AG10803 (cell line): Measurements from ENCODE around the gene WDR43.

ENCODE experiments used
- DNase-seq: peaks from one replicate; pipeline ENCODE4 v3.0.0; 2010; ENCODE audit warnings: low read depth
- H3K4me3 ChIP-seq: 2 replicates; pipeline ENCODE4 v1.5.1; 2011; ENCODE audit warnings: mild to moderate bottlenecking, low read length, control low read depth
- CTCF ChIP-seq: conservative IDR thresholded peaks from 2 replicates; pipeline ENCODE4 v1.5.1; 2011; ENCODE audit warnings: mild to moderate bottlenecking, low read length, control low read depth, inconsistent platforms

The WDR43 gene

GRCh38 chr2:28871620-28872019 lies 22.8 kb upstream of the WDR43 start:
- no peak for TF ChIP-seq CTCF
- no peak overlapping the region for H3K4me3 ChIP-seq
- DNase-seq = no peak

GRCh38 chr2:28880193-28880592 lies 14.3 kb upstream of the WDR43 start:
- H3K4me3 ChIP-seq = no peak overlapping the region
- DNase-seq = no peak
- no peak for TF ChIP-seq CTCF

- H3K4me3 ChIP-seq = no peak overlapping the region
- DNase-seq = no peak
- TF ChIP-seq CTCF = no peak
Observed at GRCh38 chr2:28893488-28893887, 979 bp upstream of the WDR43 start.

- peak overlapping the region; percentile 98 for H3K4me3 ChIP-seq
- DNase-seq = peak; percentile 17
- TF ChIP-seq CTCF = no peak
Observed at GRCh38 chr2:28895189-28895893, 874 bp downstream of the WDR43 start.

GRCh38 chr2:28896906-28897305 lies 2.4 kb downstream of the WDR43 start:
- peak; percentile 58 for DNase-seq
- no peak for TF ChIP-seq CTCF
- no peak overlapping the region for H3K4me3 ChIP-seq

GRCh38 chr2:28898048-28898447 lies 3.6 kb downstream of the WDR43 start:
- no peak overlapping the region for H3K4me3 ChIP-seq
- no peak for DNase-seq
- TF ChIP-seq CTCF = no peak

GRCh38 chr2:28901202-28901601 lies 6.7 kb downstream of the WDR43 start:
- H3K4me3 ChIP-seq = no peak overlapping the region
- no peak for TF ChIP-seq CTCF
- DNase-seq = no peak
